ENCODE measurements around the gene UNCX. TPM values are rescaled to one million over a fixed set of nuclear protein-coding genes. Genes with fewer than 3 reads are reported as not detected.

The UNCX gene
- total RNA-seq, 2 donors from 2014 or later, result not detected

- intact Hi-C loops (cut with DNase I), result no loop called here
- ATAC-seq (no peak), DNase-seq (no peak)
These were observed 50.0 kb downstream of the UNCX start for GRCh38 chr7:1282679-1283078.

- intact Hi-C loops (cut with DNase I), result no loop called here
- no peak for ATAC-seq
- DNase-seq, result no peak
These were observed 50.7 kb downstream of the UNCX start for GRCh38 chr7:1283337-1283736.

DNA sequence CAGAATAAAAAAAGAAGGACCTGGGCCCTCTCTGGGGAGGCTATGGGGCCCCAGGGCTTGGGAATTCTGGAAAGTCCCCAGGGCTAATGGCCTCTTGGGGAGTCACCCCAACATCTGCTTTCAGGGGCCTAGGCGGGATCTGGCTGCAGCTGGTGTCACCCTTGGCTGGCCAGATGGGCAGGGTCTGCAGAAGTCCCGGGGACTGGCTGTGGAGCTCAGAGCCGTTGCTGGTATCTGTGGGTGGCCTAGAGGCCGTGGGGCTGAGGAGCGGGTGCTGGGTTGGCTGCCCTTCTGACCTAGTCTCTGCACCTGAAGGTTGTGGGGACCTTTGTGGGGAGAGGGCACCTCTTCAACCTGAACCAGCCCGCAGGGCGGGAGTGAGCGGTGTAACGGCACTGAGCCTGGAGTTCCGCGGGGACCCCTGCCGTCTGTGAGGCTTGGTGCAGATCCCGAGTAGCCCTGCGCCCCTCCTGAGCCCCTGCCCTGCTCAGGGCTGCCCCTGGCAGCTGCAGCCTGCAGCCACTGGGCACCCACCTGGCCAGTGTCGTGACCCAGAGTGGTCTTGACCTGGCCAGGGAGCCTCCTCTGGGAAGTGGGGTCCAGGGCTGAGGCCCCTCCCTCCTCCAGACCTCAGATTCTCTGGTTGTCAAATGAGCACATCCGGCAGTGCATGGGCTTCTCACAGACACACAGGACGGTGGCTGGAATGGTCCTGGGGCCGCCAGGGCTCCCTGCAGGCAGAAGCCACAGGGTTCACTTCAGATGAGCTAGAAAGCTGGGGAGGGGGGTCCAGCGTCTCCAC lies 51.5 kb downstream of the UNCX start:
- peak; percentile 1 for DNase-seq
- intact Hi-C loops (cut with DNase I), result no loop called here
- no peak for ATAC-seq

- DNase-seq (peak; percentile 5), ATAC-seq (no peak)
- intact Hi-C loops (cut with DNase I), result no loop called here
These were observed 52.2 kb downstream of the UNCX start for GRCh38 chr7:1284743-1285458.

GRCh38 chr7:1285556-1286301 lies 53.1 kb downstream of the UNCX start:
- peak; percentile 16 for DNase-seq
- intact Hi-C loops (cut with DNase I), result no loop called here
- ATAC-seq, result no peak

Other genes starting within 250 kb of the UNCX start
- gene CYP2W1, start 249.7 kb upstream of the UNCX start, total RNA-seq, result not detected
- gene GPR146, start 188.3 kb upstream of the UNCX start, total RNA-seq, result 10 to 100 TPM in 1 of 2 donors, 1 to 10 TPM in 1; 9.0 to 17.7 TPM
- gene GPER1, start 144.8 kb upstream of the UNCX start, total RNA-seq, result 1 to 10 TPM; 4.6 to 7.6 TPM
- 10 to 100 TPM in 1 of 2 donors, 1 to 10 TPM in 1; 9.8 to 16.7 TPM for gene ZFAND2A, start 72.7 kb upstream of the UNCX start, total RNA-seq
- 10 to 100 TPM in 1 of 2 donors, 1 to 10 TPM in 1; 9.9 to 21.8 TPM for gene MICALL2, start 226.6 kb downstream of the UNCX start, total RNA-seq